Measurements from ENCODE around the gene GALNT1.

GALNT1 gene

GRCh38 chr18:35593859-35594258, 12.3 kb downstream of the GALNT1 start:
- no peak overlapping the region for H3K4me3 Mint-ChIP-seq
- no peaks in the 10 kb centered on the region for H3K27me3 Mint-ChIP-seq
- ATAC-seq (no peak), DNase-seq (no peak)
- peaks cover 4% of the 10 kb centered on the region for H3K36me3 Mint-ChIP-seq (ENCODE audit: low read depth)
- H3K27ac Mint-ChIP-seq, result no peak overlapping the region
- peaks cover 31% of the 10 kb centered on the region for H3K4me1 Mint-ChIP-seq
- peaks cover 5% of the 10 kb centered on the region for H3K9me3 Mint-ChIP-seq

GRCh38 chr18:35597758-35598157, 16.2 kb downstream of the GALNT1 start:
- no peak for DNase-seq
- Mint-ChIP-seq H3K27ac (no peak overlapping the region), H3K4me1 (peaks cover 32% of the 10 kb centered on the region), H3K27me3 (no peaks in the 10 kb centered on the region), H3K36me3 (ENCODE audit: low read depth) (peaks cover 30% of the 10 kb centered on the region), H3K4me3 (no peak overlapping the region), H3K9me3 (peaks cover 30% of the 10 kb centered on the region)
- no peak for ATAC-seq

- H3K36me3 Mint-ChIP-seq (ENCODE audit: low read depth), result peaks cover 44% of the 10 kb centered on the region
- no peaks in the 10 kb centered on the region for H3K27me3 Mint-ChIP-seq
Measured at GRCh38 chr18:35602193-35602820, 20.8 kb downstream of the GALNT1 start.

GRCh38 chr18:35603008-35603407, 21.5 kb downstream of the GALNT1 start:
- H3K27ac Mint-ChIP-seq, result no peak overlapping the region
- DNase-seq, result no peak

More at GRCh38 chr18:35602193-35602820, 20.8 kb downstream of the GALNT1 start:
- no peak overlapping the region for H3K4me3 Mint-ChIP-seq
- peak overlapping the region; percentile 10 for H3K27ac Mint-ChIP-seq
- H3K4me1 Mint-ChIP-seq, result peaks cover 53% of the 10 kb centered on the region
- DNase-seq (no peak), ATAC-seq (no peak)
- H3K9me3 Mint-ChIP-seq, result peaks cover 34% of the 10 kb centered on the region

GRCh38 chr18:35603528-35603927, 22.0 kb downstream of the GALNT1 start:
- Mint-ChIP-seq H3K4me1 (peaks cover 57% of the 10 kb centered on the region), H3K27ac (no peak overlapping the region), H3K9me3 (peaks cover 30% of the 10 kb centered on the region), H3K4me3 (no peak overlapping the region), H3K27me3 (no peaks in the 10 kb centered on the region), H3K36me3 (ENCODE audit: low read depth) (peaks cover 40% of the 10 kb centered on the region)
- ATAC-seq (no peak), DNase-seq (no peak)

More at GRCh38 chr18:35603008-35603407, 21.5 kb downstream of the GALNT1 start:
- Mint-ChIP-seq H3K9me3 (peaks cover 34% of the 10 kb centered on the region), H3K4me3 (no peak overlapping the region), H3K4me1 (peaks cover 55% of the 10 kb centered on the region), H3K27me3 (no peaks in the 10 kb centered on the region), H3K36me3 (ENCODE audit: low read depth) (peaks cover 44% of the 10 kb centered on the region)
- no peak for ATAC-seq

- no peak overlapping the region for H3K4me3 Mint-ChIP-seq
- ATAC-seq, result no peak
- DNase-seq, result no peak
- H3K27ac Mint-ChIP-seq, result no peak overlapping the region
- peaks cover 40% of the 10 kb centered on the region for H3K36me3 Mint-ChIP-seq (ENCODE audit: low read depth)
- peaks cover 57% of the 10 kb centered on the region for H3K4me1 Mint-ChIP-seq
- peaks cover 30% of the 10 kb centered on the region for H3K9me3 Mint-ChIP-seq
- no peaks in the 10 kb centered on the region for H3K27me3 Mint-ChIP-seq
Measured at GRCh38 chr18:35604369-35604768, 22.8 kb downstream of the GALNT1 start.

GRCh38 chr18:35605686-35606417, 24.3 kb downstream of the GALNT1 start:
- peak overlapping the region; percentile 44 for H3K27ac Mint-ChIP-seq
- H3K27me3 Mint-ChIP-seq, result no peaks in the 10 kb centered on the region
- H3K4me3 Mint-ChIP-seq, result no peak overlapping the region
- peak; percentile 81 for ATAC-seq
- peaks cover 30% of the 10 kb centered on the region for H3K36me3 Mint-ChIP-seq (ENCODE audit: low read depth)
- peaks cover 21% of the 10 kb centered on the region for H3K9me3 Mint-ChIP-seq
- H3K4me1 Mint-ChIP-seq, result peaks cover 58% of the 10 kb centered on the region
- DNase-seq, result no peak

GRCh38 chr18:35609236-35609635, 27.7 kb downstream of the GALNT1 start:
- ATAC-seq (no peak), DNase-seq (no peak)
- Mint-ChIP-seq H3K27me3 (no peaks in the 10 kb centered on the region), H3K9me3 (no peaks in the 10 kb centered on the region), H3K36me3 (ENCODE audit: low read depth) (peaks cover 4% of the 10 kb centered on the region), H3K27ac (no peak overlapping the region), H3K4me1 (peaks cover 40% of the 10 kb centered on the region), H3K4me3 (no peak overlapping the region)

GRCh38 chr18:35610089-35610488, 28.5 kb downstream of the GALNT1 start:
- no peaks in the 10 kb centered on the region for H3K9me3 Mint-ChIP-seq
- ATAC-seq (no peak), DNase-seq (no peak)
- H3K4me3 Mint-ChIP-seq, result no peak overlapping the region
- H3K36me3 Mint-ChIP-seq (ENCODE audit: low read depth), result no peaks in the 10 kb centered on the region
- H3K27me3 Mint-ChIP-seq, result no peaks in the 10 kb centered on the region
- no peak overlapping the region for H3K27ac Mint-ChIP-seq
- H3K4me1 Mint-ChIP-seq, result peaks cover 33% of the 10 kb centered on the region

- ATAC-seq (no peak), DNase-seq (no peak)
- H3K9me3 Mint-ChIP-seq, result no peaks in the 10 kb centered on the region
- H3K27ac Mint-ChIP-seq, result no peak overlapping the region
- H3K4me3 Mint-ChIP-seq, result no peak overlapping the region
- H3K27me3 Mint-ChIP-seq, result no peaks in the 10 kb centered on the region
- H3K36me3 Mint-ChIP-seq (ENCODE audit: low read depth), result no peaks in the 10 kb centered on the region
- peaks cover 34% of the 10 kb centered on the region for H3K4me1 Mint-ChIP-seq
Measured at GRCh38 chr18:35610724-35611123, 29.2 kb downstream of the GALNT1 start.

GRCh38 chr18:35611518-35611917, 30.0 kb downstream of the GALNT1 start:
- H3K27ac Mint-ChIP-seq, result no peak overlapping the region
- ATAC-seq (no peak), DNase-seq (no peak)
- H3K4me1 Mint-ChIP-seq, result peaks cover 26% of the 10 kb centered on the region
- no peaks in the 10 kb centered on the region for H3K9me3 Mint-ChIP-seq
- H3K27me3 Mint-ChIP-seq, result no peaks in the 10 kb centered on the region
- H3K4me3 Mint-ChIP-seq, result no peak overlapping the region
- no peaks in the 10 kb centered on the region for H3K36me3 Mint-ChIP-seq (ENCODE audit: low read depth)

GRCh38 chr18:35616074-35616473, 34.5 kb downstream of the GALNT1 start:
- no peak overlapping the region for H3K27ac Mint-ChIP-seq

GRCh38 chr18:35616664-35617423, 35.3 kb downstream of the GALNT1 start:
- no peaks in the 10 kb centered on the region for H3K36me3 Mint-ChIP-seq (ENCODE audit: low read depth)
- DNase-seq (peak; percentile 63), ATAC-seq (peak; percentile 98)
- no peak overlapping the region for H3K4me3 Mint-ChIP-seq
- peaks cover 18% of the 10 kb centered on the region for H3K4me1 Mint-ChIP-seq
- H3K27me3 Mint-ChIP-seq, result no peaks in the 10 kb centered on the region
- no peak overlapping the region for H3K27ac Mint-ChIP-seq
- no peaks in the 10 kb centered on the region for H3K9me3 Mint-ChIP-seq

More at GRCh38 chr18:35616074-35616473, 34.5 kb downstream of the GALNT1 start:
- no peaks in the 10 kb centered on the region for H3K27me3 Mint-ChIP-seq
- no peaks in the 10 kb centered on the region for H3K36me3 Mint-ChIP-seq (ENCODE audit: low read depth)
- DNase-seq, result no peak
- H3K4me3 Mint-ChIP-seq, result no peak overlapping the region
- ATAC-seq, result no peak
- H3K4me1 Mint-ChIP-seq, result peaks cover 18% of the 10 kb centered on the region
- no peaks in the 10 kb centered on the region for H3K9me3 Mint-ChIP-seq

- DNase-seq (no peak), ATAC-seq (no peak)
- H3K27ac Mint-ChIP-seq, result no peak overlapping the region
- H3K9me3 Mint-ChIP-seq, result no peaks in the 10 kb centered on the region
- H3K4me3 Mint-ChIP-seq, result no peak overlapping the region
- H3K36me3 Mint-ChIP-seq (ENCODE audit: low read depth), result no peaks in the 10 kb centered on the region
- peaks cover 22% of the 10 kb centered on the region for H3K4me1 Mint-ChIP-seq
- no peaks in the 10 kb centered on the region for H3K27me3 Mint-ChIP-seq
Measured at GRCh38 chr18:35617865-35618264, 36.3 kb downstream of the GALNT1 start.

- no peak for DNase-seq
- Mint-ChIP-seq H3K9me3 (no peaks in the 10 kb centered on the region), H3K4me3 (no peak overlapping the region), H3K27ac (no peak overlapping the region), H3K27me3 (no peaks in the 10 kb centered on the region), H3K36me3 (ENCODE audit: low read depth) (no peaks in the 10 kb centered on the region), H3K4me1 (peaks cover 24% of the 10 kb centered on the region)
- ATAC-seq, result no peak
Measured at GRCh38 chr18:35618289-35618688, 36.7 kb downstream of the GALNT1 start.
